ENCODE measurements around the gene CFAP57. TPM values are rescaled to one million over a fixed set of nuclear protein-coding genes. Genes with fewer than 3 reads are reported as not detected.
A peak's percentile ranks its signal among the peaks of the same experiment; 100 is the strongest.

Gene CFAP57
- total RNA-seq, 1 experiment from 2014 or later, result 1.7 TPM

GRCh38 chr1:43273708-43274107, 101.6 kb downstream of the CFAP57 start:
- no peak for TF ChIP-seq CTCF (conservative IDR thresholded peaks at IDR 0.05)
- no peak for TF ChIP-seq EZH2 (IDR thresholded peaks at IDR 0.05; ENCODE audit: low read depth)
- H3K4me3 ChIP-seq, result no peak overlapping the region
- no peak overlapping the region for H2AFZ ChIP-seq
- H3K4me1 ChIP-seq (replicated peaks; ENCODE audit: insufficient read depth), result peaks cover 25% of the 10 kb centered on the region
- no TSS peak for BruUV-seq (replicated peaks)
- H3K9me2 ChIP-seq (ENCODE audit: insufficient read depth), result no peaks in the 10 kb centered on the region
- intact Hi-C loops (cut with micrococcal nuclease; ENCODE audit: unreplicated experiment), result no loop called here
- H3K4me2 ChIP-seq, result no peak overlapping the region
- no peaks in the 10 kb centered on the region; the same call in 1 of the 2 replicates for H3K79me2 ChIP-seq (ENCODE audit: low read depth)
- H3K9me3 ChIP-seq (ENCODE audit: insufficient read depth, low read depth), result no peaks in the 10 kb centered on the region
- H4K20me1 ChIP-seq (ENCODE audit: insufficient read depth), result no peaks in the 10 kb centered on the region
- no peaks in the 10 kb centered on the region for H3K36me3 ChIP-seq (ENCODE audit: low read depth)
- no peak for DNase-seq
- no peaks in the 10 kb centered on the region for H3K27me3 ChIP-seq (ENCODE audit: insufficient read depth, low read depth)
- H3F3A ChIP-seq (ENCODE audit: insufficient read depth, low read depth), result peaks cover 27% of the 10 kb centered on the region; the same call in 1 of the 2 replicates
- ChIA-PET POLR2A (ENCODE audit: unreplicated experiment) (no interaction called here), CTCF (interaction anchor here (0.7 kb wide), 1 partner anchor 67 kb away, joined by 6 read pairs; no protein-coding TSS in a partner anchor)
- H3K27ac ChIP-seq, result no peak overlapping the region

- Histone ChIP-seq H3K27me3 (ENCODE audit: insufficient read depth, low read depth) (no peaks in the 10 kb centered on the region), H3K4me1 (replicated peaks; ENCODE audit: insufficient read depth) (peaks cover 22% of the 10 kb centered on the region), H3K9me2 (ENCODE audit: insufficient read depth) (no peaks in the 10 kb centered on the region), H3K4me3 (no peak overlapping the region), H3K4me2 (no peak overlapping the region; the same call in 1 of the 2 replicates), H3K27ac (no peak overlapping the region; the same call in 1 of the 2 replicates), H3K79me2 (ENCODE audit: low read depth) (no peaks in the 10 kb centered on the region; the same call in 1 of the 2 replicates), H3F3A (ENCODE audit: insufficient read depth, low read depth) (peaks cover 27% of the 10 kb centered on the region; the same call in 1 of the 2 replicates), H4K20me1 (ENCODE audit: insufficient read depth) (no peaks in the 10 kb centered on the region), H3K36me3 (ENCODE audit: low read depth) (no peaks in the 10 kb centered on the region), H2AFZ (no peak overlapping the region), H3K9me3 (ENCODE audit: insufficient read depth, low read depth) (no peaks in the 10 kb centered on the region)
- no TSS peak for BruUV-seq (replicated peaks)
- intact Hi-C loops (cut with micrococcal nuclease; ENCODE audit: unreplicated experiment), result no loop called here
- TF ChIP-seq EZH2 (IDR thresholded peaks at IDR 0.05; ENCODE audit: low read depth), result no peak
- TF ChIP-seq CTCF (conservative IDR thresholded peaks at IDR 0.05), result no peak
- CTCF ChIA-PET, result interaction anchor here (0.7 kb wide), 1 partner anchor 67 kb away, joined by 6 read pairs; no protein-coding TSS in a partner anchor
- DNase-seq, result peak; percentile 31 to 52
- POLR2A ChIA-PET (ENCODE audit: unreplicated experiment), result interaction anchor here (0.9 kb wide), 1 partner anchor 11 kb away, joined by 4 read pairs; the partner anchor contains the start of gene C1orf210
These were observed 102.1 kb downstream of the CFAP57 start for GRCh38 chr1:43274125-43274803.

GRCh38 chr1:43274804-43275180, 102.7 kb downstream of the CFAP57 start:
- no peak overlapping the region for H3K4me3 ChIP-seq
- H3K79me2 ChIP-seq (ENCODE audit: low read depth), result no peaks in the 10 kb centered on the region; the same call in 1 of the 2 replicates
- TF ChIP-seq EZH2 (IDR thresholded peaks at IDR 0.05; ENCODE audit: low read depth) (no peak), CTCF (conservative IDR thresholded peaks at IDR 0.05) (no peak)
- BruUV-seq (replicated peaks), result no TSS peak
- H3K4me1 ChIP-seq (replicated peaks; ENCODE audit: insufficient read depth), result peaks cover 16% of the 10 kb centered on the region
- H3K4me2 ChIP-seq, result no peak overlapping the region
- ChIA-PET POLR2A (ENCODE audit: unreplicated experiment) (interaction anchor here (0.9 kb wide), 1 partner anchor 11 kb away, joined by 4 read pairs; the partner anchor contains the start of gene C1orf210), CTCF (interaction anchor here (0.5 kb wide), 1 partner anchor 281 kb away, joined by 4 read pairs; no protein-coding TSS in a partner anchor)
- no peaks in the 10 kb centered on the region for H3K9me3 ChIP-seq (ENCODE audit: insufficient read depth, low read depth)
- H3K36me3 ChIP-seq (ENCODE audit: low read depth), result no peaks in the 10 kb centered on the region
- no peak overlapping the region; the same call in 1 of the 2 replicates for H3K27ac ChIP-seq
- DNase-seq, result no peak
- no peaks in the 10 kb centered on the region for H3K9me2 ChIP-seq (ENCODE audit: insufficient read depth)
- intact Hi-C loops (cut with micrococcal nuclease; ENCODE audit: unreplicated experiment), result no loop called here
- no peak overlapping the region for H2AFZ ChIP-seq
- H4K20me1 ChIP-seq (ENCODE audit: insufficient read depth), result no peaks in the 10 kb centered on the region
- H3F3A ChIP-seq (ENCODE audit: insufficient read depth, low read depth), result peaks cover 26% of the 10 kb centered on the region; the same call in 1 of the 2 replicates
- no peaks in the 10 kb centered on the region for H3K27me3 ChIP-seq (ENCODE audit: insufficient read depth, low read depth)
